Osteocyte (in vitro differentiated cells): ENCODE data around the gene OAS2. TPM values are rescaled to one million over a fixed set of nuclear protein-coding genes. Genes with fewer than 3 reads are reported as not detected.
"Not testable (repeated sequence)": the region's sequence is repeated elsewhere in the genome, so short reads cannot be mapped to it uniquely, and the experiment has no call there.

Source experiments
- DNase-seq: peaks from one replicate; pipeline ENCODE4 v3.0.0; 2021; ENCODE audit warnings: mixed read lengths; ENCODE audit not compliant: unreplicated experiment; ENCODE audit errors: extremely low spot score
- H3K27ac Mint-ChIP-seq: one replicate; pipeline ENCODE4 v1.8.0; 2021; ENCODE audit warnings: mild to moderate bottlenecking, mixed read lengths; ENCODE audit not compliant: unreplicated experiment
- H3K27me3 Mint-ChIP-seq: one replicate; pipeline ENCODE4 v1.8.0; 2021; ENCODE audit warnings: mixed read lengths; ENCODE audit not compliant: unreplicated experiment
- H3K36me3 Mint-ChIP-seq: one replicate; pipeline ENCODE4 v1.8.0; 2021; ENCODE audit warnings: mixed read lengths; ENCODE audit not compliant: unreplicated experiment
- H3K4me1 Mint-ChIP-seq: one replicate; pipeline ENCODE4 v1.8.0; 2021; ENCODE audit warnings: mixed read lengths; ENCODE audit not compliant: unreplicated experiment
- H3K4me3 Mint-ChIP-seq: one replicate; pipeline ENCODE4 v1.8.0; 2021; ENCODE audit warnings: mild to moderate bottlenecking, moderate library complexity, mixed read lengths; ENCODE audit not compliant: unreplicated experiment
- H3K9me3 Mint-ChIP-seq: one replicate; pipeline ENCODE4 v1.8.0; 2021; ENCODE audit warnings: mixed read lengths; ENCODE audit not compliant: unreplicated experiment
- CTCF ChIP-seq: fragments of 200-600 bp; sonication (generic); IDR thresholded peaks from 2 replicates; pipeline ENCODE4 v1.5.0; 2021; ENCODE audit warnings: antibody characterized with exemption, mild to moderate bottlenecking, moderate library complexity
- total RNA-seq: library from RNA; stranded (reverse); gene quantifications from 2 replicates; pipeline ENCODE4 v1.2.1, GENCODE V29; 2021

Gene OAS2
- total RNA-seq, 1 donor from 2014 or later = not detected

DNA sequence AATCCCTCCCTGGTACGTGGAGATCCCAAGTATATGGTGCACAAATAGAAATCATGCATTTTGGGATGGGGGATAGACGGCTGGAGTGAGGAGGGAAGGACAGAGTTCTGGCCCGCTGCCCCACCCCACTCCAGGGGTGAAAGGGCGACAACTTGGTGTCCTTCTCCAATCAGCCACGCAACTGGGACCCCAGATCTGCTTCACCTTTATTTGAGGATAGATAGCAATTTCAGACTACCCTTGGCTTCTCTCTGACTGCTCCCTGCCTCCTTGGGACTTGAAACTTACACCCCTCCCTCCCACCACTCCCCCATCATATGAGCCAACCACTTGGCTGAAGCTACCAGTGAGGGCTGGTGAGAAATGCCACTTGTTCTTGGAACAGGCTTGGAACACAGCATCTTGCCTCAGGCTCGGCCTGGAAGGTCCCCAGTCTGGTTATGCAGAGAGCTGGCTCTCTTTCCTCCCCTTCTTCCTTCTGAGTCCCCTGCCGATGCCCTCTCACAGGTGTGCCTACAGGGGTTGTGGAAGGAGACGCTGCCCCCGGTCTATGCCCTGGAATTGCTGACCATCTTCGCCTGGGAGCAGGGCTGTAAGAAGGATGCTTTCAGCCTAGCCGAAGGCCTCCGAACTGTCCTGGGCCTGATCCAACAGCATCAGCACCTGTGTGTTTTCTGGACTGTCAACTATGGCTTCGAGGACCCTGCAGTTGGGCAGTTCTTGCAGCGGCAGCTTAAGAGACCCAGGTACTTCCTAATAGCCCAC, 31.9 kb upstream of the OAS2 start:
- no peaks in the 10 kb centered on the region for H3K4me1 Mint-ChIP-seq
- H3K27ac Mint-ChIP-seq = no peak overlapping the region
- DNase-seq = peak; percentile 70
- H3K27me3 Mint-ChIP-seq = no peaks in the 10 kb centered on the region
- H3K4me3 Mint-ChIP-seq = no peak overlapping the region
- no peak for TF ChIP-seq CTCF
- H3K36me3 Mint-ChIP-seq = no peaks in the 10 kb centered on the region
- no peaks in the 10 kb centered on the region for H3K9me3 Mint-ChIP-seq

- Mint-ChIP-seq H3K4me3 (no peak overlapping the region), H3K27me3 (no peaks in the 10 kb centered on the region), H3K4me1 (no peaks in the 10 kb centered on the region), H3K36me3 (no peaks in the 10 kb centered on the region), H3K9me3 (peaks cover 4% of the 10 kb centered on the region), H3K27ac (no peak overlapping the region)
- no peak for TF ChIP-seq CTCF
- DNase-seq = no peak
Observed at GRCh38 chr12:112947314-112947713, 31.0 kb upstream of the OAS2 start.

DNA sequence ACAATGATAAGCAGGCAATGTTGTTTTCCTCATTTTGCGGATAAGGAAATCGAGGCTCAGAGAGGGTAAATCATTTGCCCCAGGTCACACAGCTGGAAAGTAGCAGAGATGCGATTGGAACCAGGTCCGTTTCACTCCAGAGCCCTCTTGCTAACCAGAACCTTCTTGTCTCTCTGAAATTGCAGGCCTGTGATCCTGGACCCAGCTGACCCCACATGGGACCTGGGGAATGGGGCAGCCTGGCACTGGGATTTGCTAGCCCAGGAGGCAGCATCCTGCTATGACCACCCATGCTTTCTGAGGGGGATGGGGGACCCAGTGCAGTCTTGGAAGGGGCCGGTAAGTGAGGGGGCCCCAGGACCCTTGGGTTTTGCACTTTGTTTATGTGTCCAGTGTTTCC, 30.6 kb upstream of the OAS2 start:
- Mint-ChIP-seq H3K36me3 (no peaks in the 10 kb centered on the region), H3K9me3 (peaks cover 6% of the 10 kb centered on the region), H3K27me3 (no peaks in the 10 kb centered on the region), H3K27ac (no peak overlapping the region), H3K4me3 (no peak overlapping the region), H3K4me1 (no peaks in the 10 kb centered on the region)
- no peak for TF ChIP-seq CTCF
- peak; percentile 49 for DNase-seq

GRCh38 chr12:112948806-112949205, 29.5 kb upstream of the OAS2 start:
- Mint-ChIP-seq H3K4me1 (no peaks in the 10 kb centered on the region), H3K36me3 (no peaks in the 10 kb centered on the region), H3K4me3 (no peak overlapping the region), H3K27me3 (no peaks in the 10 kb centered on the region), H3K27ac (no peak overlapping the region), H3K9me3 (peaks cover 6% of the 10 kb centered on the region)
- no peak for TF ChIP-seq CTCF
- DNase-seq = peak; percentile 80

GRCh38 chr12:112950701-112951100, 27.6 kb upstream of the OAS2 start:
- no peaks in the 10 kb centered on the region for H3K4me1 Mint-ChIP-seq
- H3K27me3 Mint-ChIP-seq = no peaks in the 10 kb centered on the region
- H3K27ac Mint-ChIP-seq = no peak overlapping the region
- no peaks in the 10 kb centered on the region for H3K36me3 Mint-ChIP-seq
- TF ChIP-seq CTCF = no peak
- DNase-seq = peak; percentile 19
- H3K9me3 Mint-ChIP-seq = peaks cover 12% of the 10 kb centered on the region
- H3K4me3 Mint-ChIP-seq = no peak overlapping the region

DNA sequence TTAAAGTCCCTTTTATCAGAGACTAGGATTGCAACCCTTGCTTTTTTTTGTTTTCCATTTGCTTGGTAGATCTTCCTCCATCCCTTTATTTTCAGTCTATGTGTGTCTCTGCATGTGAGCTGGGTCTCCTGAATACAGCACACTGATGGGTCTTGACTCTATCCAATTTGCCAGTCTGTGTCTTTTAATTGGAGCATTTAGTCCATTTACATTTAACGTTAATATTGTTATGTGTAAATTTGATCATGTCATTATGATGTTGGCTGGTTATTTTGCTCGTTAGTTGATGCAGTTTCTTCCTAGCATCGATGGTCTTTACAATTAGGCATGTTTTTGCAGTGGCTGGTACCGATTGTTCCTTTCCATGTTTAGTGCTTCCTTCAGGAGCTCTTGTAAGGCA, 21.2 kb upstream of the OAS2 start:
- H3K27ac Mint-ChIP-seq, DNase-seq, H3K4me3 Mint-ChIP-seq, H3K36me3 Mint-ChIP-seq, H3K4me1 Mint-ChIP-seq, H3K27me3 Mint-ChIP-seq: not testable (repeated sequence)
- peaks cover 23% of the 10 kb centered on the region for H3K9me3 Mint-ChIP-seq
